ENCODE measurements around the gene MXRA8.

GRCh38 chr1:1312450-1313314 lies 45.7 kb downstream of the MXRA8 start:
- TF ChIP-seq, protein P1, sequence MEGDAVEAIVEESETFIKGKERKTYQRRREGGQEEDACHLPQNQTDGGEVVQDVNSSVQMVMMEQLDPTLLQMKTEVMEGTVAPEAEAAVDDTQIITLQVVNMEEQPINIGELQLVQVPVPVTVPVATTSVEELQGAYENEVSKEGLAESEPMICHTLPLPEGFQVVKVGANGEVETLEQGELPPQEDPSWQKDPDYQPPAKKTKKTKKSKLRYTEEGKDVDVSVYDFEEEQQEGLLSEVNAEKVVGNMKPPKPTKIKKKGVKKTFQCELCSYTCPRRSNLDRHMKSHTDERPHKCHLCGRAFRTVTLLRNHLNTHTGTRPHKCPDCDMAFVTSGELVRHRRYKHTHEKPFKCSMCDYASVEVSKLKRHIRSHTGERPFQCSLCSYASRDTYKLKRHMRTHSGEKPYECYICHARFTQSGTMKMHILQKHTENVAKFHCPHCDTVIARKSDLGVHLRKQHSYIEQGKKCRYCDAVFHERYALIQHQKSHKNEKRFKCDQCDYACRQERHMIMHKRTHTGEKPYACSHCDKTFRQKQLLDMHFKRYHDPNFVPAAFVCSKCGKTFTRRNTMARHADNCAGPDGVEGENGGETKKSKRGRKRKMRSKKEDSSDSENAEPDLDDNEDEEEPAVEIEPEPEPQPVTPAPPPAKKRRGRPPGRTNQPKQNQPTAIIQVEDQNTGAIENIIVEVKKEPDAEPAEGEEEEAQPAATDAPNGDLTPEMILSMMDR (IDR thresholded peaks at IDR 0.05), result no peak
- no peak for TF ChIP-seq POLR2AphosphoS5 (IDR thresholded peaks at IDR 0.05)
- TF ChIP-seq POLR2A (IDR thresholded peaks at IDR 0.05), result no peak
